ENCODE data around the gene HSPA9.

The HSPA9 gene

GRCh38 chr5:138575194-138576015 lies at the start of gene HSPA9:
Gene HSPA9, minus strand, starts transcription at chr5:138575401. Its CDS starts 83 bp downstream, at chr5:138575318.
- DNase-seq (ENCODE audit: low read depth, low spot score), result peak; percentile 99

DNA sequence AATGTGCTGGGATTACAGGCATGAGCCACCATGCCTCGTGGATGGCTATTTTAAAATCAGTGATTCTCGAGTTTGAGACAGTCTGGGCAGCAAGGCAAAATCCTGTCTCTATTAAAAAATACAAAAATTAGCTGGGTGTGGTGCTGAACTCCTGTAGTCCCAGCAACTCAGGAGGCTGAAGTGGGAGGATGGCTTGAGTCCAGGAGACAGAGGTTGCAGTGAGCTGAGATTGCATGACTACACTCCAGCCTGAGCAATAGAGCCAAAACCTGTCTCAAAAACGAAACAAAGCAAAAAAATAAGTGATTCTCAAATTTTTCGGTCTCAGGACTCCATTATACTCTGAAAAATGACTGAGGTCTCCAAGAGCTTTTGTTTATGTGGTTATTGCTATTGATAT lies 47.9 kb upstream of the HSPA9 start:
- DNase-seq (ENCODE audit: low read depth, low spot score), result no peak

DNA sequence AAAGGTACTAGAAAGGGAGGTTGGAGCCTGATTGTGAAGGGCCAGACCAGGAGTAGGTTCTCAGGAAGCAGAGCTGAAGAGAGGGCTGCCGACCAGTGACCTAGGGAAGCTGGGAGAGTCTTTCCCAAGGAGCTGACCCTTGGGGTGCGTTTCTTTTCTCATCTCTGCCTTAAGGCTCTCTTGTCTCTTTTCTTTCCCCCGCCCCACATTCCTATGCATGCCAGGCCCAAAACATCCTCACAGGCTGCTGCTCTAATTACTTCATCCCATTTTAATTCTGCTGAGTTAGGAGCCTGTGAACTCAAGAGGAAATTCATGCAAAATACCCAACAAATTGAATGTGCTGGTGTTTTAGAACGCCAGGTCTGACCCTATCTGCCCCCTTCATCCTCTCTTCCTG lies 46.9 kb upstream of the HSPA9 start:
- peak; percentile 56 for DNase-seq (ENCODE audit: low read depth, low spot score)

DNA sequence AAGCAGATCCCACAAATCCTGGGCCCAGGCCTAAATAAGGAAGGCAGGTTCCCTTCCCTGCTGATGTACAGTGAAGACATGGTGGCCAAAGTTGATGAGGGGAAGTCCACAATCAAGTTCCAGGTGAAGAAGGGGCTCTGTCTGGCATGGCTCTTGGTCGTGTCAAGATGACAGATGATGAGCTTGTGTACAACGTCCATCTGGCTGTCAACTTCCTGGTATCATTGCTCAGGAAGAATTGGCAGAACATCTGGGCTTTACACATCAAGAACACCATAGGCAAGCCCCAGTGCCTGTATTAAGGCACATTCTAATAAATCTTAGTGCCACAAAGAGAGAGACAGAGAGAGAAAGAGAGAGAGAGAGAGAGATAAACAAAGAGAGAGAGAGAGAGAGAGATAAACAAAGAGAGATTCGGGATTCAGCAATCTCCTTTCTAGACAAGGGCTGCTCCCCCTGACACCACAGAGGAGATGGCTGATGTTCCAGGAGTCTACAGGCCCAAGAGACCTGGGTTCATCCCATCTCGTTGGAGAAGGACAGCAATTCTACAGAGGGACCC lies 45.5 kb upstream of the HSPA9 start:
- DNase-seq (ENCODE audit: low read depth, low spot score), result no peak

- no peak for DNase-seq (ENCODE audit: low read depth, low spot score)
Measured at GRCh38 chr5:138616508-138616907, 41.3 kb upstream of the HSPA9 start.

DNA sequence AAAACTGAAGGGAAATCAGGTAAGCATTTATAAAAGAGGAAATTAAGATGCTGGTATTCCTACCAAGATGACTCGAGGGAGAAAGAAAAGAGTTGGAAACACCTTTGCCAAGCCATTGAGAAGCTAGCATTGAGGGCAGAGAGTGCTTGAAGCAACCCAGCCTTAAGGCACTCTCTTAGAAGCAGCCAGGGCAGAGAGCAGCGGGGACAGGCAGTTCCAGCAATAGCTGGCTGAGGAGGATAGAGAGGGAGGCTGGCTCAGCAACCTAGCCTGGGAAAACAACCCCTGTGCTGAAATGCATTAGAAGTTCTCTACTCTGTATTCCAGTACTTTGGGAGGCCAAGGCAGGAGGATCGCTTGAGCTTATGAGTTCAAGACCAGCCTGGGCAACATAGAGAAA lies 40.3 kb upstream of the HSPA9 start:
- no peak for DNase-seq (ENCODE audit: low read depth, low spot score)

DNA sequence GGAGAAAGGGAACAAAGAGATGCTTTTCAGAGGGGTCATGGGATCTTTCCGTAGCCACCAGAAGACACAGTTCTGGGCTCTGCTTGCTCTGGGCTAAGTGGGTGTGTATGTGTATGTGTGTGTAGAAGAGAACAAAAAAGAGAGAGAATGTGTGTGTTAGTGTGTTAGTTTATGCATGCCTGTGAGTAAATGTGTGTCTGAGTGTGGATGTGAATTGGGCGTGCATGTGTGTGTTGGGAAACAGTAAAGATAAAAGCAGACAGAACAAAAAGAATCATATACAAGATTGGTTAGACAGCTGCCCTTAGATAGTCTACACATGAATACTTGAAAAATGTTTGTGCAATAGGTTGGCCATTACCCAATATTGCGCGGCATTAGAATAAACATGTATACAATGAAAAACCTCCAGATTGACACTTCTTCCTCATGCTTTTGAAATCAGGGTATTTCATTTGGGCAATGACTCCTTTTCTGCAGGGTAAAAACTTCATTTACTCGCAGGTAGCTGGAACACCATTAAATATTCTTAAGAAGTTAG lies 36.5 kb upstream of the HSPA9 start:
- DNase-seq (ENCODE audit: low read depth, low spot score), result no peak

DNA sequence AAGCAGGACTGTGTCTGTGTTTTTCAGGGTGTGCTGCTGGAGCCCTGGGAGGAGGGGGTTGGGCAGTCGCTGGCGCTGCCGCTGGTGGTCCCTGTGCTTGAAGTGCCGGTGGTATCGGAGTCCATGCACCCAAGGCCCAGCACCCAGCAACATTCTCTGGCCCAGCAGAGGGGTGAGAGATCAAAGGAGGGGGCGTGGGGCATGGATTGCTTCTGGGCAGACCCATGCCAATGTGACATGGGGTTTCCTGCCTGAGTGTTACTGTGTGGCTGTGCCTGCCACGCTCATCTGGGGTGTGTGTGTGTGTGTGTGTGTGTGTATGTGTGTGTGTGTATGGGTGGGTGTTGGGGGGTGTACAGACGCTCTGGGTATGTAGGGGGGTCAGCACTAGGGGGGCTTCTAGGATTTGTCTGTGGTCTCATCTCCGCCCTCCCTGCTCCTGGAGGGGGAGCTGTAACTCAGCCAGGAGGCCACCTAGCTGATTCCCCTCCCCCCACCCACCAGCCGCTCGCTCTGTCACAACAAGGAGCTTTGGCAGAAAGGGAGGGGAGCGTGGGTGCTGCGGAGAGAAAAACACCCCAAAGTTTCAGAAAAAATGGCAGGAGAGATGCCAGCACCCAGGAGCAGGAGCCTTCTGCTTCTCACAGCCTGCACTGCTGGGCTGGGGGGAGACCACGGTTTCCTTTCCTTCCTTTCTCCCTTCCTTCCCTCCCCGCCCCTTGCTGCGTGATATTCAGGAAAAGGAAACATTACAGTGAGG lies 35.9 kb upstream of the HSPA9 start:
- DNase-seq (ENCODE audit: low read depth, low spot score), result peak; percentile 72

- peak; percentile 65 for DNase-seq (ENCODE audit: low read depth, low spot score)
Measured at GRCh38 chr5:138610415-138610917, 35.3 kb upstream of the HSPA9 start.

DNA sequence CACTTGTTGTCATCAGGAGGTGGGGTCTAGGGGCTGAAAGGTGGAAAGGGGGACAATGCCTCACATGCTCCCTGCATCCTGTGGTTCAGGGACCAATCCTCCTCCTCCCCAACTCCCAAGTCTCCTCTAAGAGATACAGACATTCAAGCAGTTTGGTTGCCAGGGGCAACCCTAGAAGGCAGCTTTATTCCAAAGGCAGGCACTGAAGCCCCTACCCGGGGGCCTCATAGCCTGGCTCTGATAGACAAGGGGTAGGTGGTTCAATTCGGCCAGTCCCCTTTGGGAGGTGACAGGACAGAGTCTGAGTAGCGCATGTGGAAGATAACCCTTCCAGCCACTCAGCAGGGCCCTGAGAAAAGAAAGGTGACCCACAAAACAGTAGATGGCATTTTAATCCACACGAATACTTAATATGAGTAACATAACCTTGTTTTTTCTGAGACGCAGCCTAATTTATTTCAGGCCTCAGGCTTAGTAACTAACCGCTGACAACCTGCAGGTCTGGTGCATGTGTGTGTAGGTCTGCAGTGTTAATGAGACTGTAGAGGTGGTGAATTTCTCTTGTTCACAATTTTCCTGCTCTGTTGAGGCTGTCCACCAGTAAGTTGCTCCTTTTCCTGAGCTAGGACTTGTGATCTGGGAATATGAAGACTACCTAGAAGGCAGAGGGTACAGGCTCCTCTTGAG lies 31.3 kb upstream of the HSPA9 start:
- DNase-seq (ENCODE audit: low read depth, low spot score), result no peak

DNA sequence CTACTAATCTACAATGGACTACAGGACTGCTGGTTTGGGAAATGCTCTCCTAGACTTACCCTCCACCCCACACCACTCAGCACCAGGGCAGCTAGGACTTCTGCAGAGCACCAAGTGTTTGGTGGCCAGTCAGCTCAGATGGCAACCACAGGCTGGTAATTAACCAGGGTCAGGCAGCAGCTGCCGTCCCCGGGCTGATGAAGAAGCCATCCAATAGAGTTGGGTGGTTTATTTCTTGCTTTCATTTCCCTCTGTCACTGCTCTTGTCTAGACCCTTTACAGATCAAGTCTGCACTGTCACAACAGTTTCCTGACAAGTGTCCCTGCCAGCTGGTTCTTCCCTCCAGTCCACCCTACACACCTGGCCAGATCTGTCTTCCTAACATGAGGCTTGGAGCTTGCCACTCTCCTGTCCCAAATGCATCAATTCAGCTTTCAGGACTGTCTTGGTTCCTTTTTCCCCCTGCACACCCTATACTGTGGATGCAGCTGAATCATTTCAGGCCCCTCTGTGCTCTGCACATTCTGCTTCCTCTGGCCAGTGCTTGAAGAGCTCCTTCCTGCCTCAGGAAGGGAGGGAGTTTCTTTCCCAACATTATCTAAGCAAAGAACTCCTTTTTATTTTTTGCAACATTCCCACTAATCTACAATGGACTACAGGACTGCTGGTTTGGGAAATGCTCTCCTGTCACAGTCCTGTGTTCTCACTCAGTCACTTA lies 30.2 kb upstream of the HSPA9 start:
- no peak for DNase-seq (ENCODE audit: low read depth, low spot score)

GRCh38 chr5:138604176-138604785 lies 29.1 kb upstream of the HSPA9 start:
- DNase-seq (ENCODE audit: low read depth, low spot score), result no peak

- no peak for DNase-seq (ENCODE audit: low read depth, low spot score)
Measured at GRCh38 chr5:138603249-138603920, 28.2 kb upstream of the HSPA9 start.

DNA sequence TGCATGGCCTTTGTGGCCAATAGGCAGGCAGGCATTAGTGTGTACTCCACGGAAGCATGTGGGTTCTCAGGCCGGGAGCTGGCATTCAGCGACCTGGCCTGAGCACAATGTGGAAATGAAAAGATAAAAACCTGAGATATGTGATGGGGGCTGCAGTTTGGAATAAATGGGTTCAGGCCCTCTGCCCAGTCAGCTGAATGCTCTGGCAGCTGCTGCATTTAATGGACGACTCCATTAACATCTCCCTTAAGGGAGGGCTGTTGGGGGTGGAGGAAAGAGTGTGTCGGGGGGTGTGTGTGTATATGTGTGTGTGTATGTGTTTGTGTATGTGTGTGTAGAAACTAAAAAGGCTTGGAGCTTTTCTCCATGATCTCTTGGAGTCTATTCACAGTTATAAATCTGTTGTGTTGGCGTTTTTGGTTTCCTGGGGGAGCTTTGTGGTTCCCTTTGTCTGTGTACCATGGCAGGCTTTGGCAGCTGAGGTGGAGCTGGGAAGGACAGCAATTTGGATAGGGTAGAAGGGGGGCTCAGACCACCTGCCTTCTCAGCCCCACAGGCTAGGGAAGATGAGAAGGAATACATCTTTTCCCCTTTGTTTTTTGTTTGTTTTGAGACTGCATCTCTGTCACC lies 27.3 kb upstream of the HSPA9 start:
- no peak for DNase-seq (ENCODE audit: low read depth, low spot score)

DNA sequence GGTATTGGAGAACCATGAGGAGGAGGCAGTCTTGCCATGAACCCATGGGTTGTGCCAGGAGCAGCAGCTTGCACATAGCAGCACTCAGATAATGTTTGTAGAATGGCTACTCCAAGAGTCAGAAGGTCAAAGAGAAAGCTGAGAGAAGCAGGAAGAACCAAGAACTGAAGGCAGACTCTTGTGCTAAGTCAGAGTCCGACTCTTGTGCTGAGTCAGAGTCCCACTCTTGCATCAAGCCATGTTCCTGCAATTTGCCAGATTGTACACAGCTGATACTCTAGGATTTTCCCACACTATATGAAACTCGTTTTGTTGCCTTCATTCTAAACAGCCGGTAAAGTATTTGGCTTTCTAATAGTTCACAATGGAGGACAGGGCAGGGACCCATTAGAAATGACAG lies 26.2 kb upstream of the HSPA9 start:
- no peak for DNase-seq (ENCODE audit: low read depth, low spot score)

- DNase-seq (ENCODE audit: low read depth, low spot score), result no peak
Measured at GRCh38 chr5:138600446-138600845, 25.2 kb upstream of the HSPA9 start.

DNA sequence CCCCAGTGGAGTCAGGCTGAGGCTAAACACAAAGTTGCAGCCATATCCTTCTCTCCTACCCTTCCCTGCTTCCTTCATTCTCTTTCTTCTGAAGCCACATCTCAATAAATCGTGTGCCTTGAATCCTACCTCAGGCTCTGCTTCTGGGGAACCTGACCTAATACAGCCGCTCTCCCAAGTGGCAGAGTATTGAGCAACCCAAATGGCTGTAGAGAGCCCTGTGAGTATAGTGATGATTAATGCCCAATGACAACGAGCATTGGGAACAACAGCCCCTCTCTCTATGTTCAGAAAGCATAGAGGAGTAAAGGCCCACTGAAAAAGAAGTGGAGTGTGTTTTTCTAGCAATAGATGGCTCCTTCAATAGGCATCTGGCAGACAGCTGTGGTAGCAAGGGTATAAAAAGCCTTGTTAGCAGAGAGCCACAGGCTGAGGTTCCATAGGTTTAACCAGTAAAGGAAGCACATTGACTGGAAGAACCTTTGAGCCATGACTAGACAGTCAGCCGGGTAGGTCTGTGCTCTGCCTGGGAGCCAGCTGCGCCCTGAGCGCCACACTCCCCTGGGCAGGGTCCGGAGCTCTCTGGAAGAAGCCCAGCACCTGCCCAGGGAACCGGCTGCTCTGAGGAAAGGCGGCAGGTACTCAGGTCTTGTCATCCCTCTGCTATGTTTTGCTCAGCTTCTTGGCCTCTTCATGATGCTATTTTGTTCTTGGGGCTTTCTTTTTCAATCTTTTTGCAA lies 22.6 kb upstream of the HSPA9 start:
- no peak for DNase-seq (ENCODE audit: low read depth, low spot score)

DNA sequence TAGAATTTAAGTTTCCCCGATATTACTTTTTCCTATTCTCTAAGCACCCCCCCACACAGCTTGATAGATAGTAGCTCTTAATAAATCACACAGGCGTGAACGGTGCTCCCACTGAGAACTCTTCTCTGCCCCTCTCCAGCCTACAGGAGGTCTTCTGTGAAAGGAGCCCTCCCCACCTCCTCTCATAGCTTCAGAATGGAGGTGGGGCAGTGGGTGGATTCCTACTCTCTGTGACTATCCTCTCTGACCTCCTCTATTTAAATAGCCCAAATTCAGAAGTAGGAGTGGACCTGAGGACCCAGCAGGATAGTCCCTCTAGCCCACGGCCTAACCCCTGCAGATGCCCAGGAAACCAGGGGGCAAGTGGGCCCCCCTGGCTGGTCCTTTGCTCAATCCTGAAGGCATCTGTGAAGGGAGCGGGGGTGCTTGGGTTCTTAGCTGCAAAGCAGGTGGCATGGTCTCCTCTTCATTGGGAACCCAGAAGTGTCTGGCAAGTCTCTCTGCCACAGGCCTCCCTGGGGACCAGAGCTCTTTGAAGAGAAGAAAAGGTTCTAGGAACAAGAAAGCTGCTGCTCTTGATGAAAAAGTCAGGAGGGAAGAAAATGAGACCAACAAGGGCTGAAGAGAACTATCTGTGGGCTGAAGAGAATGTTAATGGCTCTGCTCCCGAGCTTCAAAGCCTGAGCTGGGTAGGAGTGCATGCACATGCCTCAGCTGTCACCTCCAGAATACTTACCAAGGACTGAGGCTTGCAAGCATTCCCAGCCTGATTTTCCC lies 21.1 kb upstream of the HSPA9 start:
- no peak for DNase-seq (ENCODE audit: low read depth, low spot score)

Data from ELF-1 (cell line).